Activated CD4-positive, alpha-beta T cell treated with anti-CD3 and anti-CD28 coated beads for 36 hours (primary cell): ENCODE measurements around the gene OPALIN. TPM values are rescaled to one million over a fixed set of nuclear protein-coding genes. Genes with fewer than 3 reads are reported as not detected.
A peak's percentile ranks its signal among the peaks of the same experiment; 100 is the strongest.

Experiments
- ATAC-seq: fragments of 200-7000 bp; cut with Tn5 transposase; one replicate; pipeline ENCODE4 v1.10.0; 2021; ENCODE audit warnings: mild to moderate bottlenecking, moderate library complexity
- CTCF ChIA-PET: fragments of 350-600 bp; sonication (Branson Sonifier 250); formaldehyde crosslinking; loops from one replicate; lab custom pipeline; 2021; ENCODE audit warnings: antibody characterized with exemption; lab: Charles Lee
- POLR2A ChIA-PET: fragments of 350-600 bp; sonication (Branson Sonifier 250); formaldehyde crosslinking; loops from one replicate; lab custom pipeline; 2021; ENCODE audit warnings: antibody characterized with exemption, inconsistent platforms; lab: Charles Lee
- DNase-seq: peaks from one replicate; pipeline ENCODE4 v3.0.0-alpha.2; 2020
- H3K27ac Mint-ChIP-seq: one replicate; pipeline ENCODE4 v1.8.0; 2021; ENCODE audit warnings: mixed read lengths
- H3K27me3 Mint-ChIP-seq: one replicate; pipeline ENCODE4 v1.8.0; 2021; ENCODE audit warnings: mixed read lengths
- H3K36me3 Mint-ChIP-seq: one replicate; pipeline ENCODE4 v1.8.0; 2021; ENCODE audit warnings: low read depth, mixed read lengths
- H3K4me1 Mint-ChIP-seq: one replicate; pipeline ENCODE4 v1.8.0; 2021; ENCODE audit warnings: mixed read lengths
- H3K4me3 Mint-ChIP-seq: one replicate; pipeline ENCODE4 v1.8.0; 2021; ENCODE audit warnings: mild to moderate bottlenecking, moderate library complexity, mixed read lengths
- H3K9me3 Mint-ChIP-seq: one replicate; pipeline ENCODE4 v1.8.0; 2021; ENCODE audit warnings: low read depth, mixed read lengths
- intact Hi-C, 2 experiments: fragments of 100-400 bp; cut with DNase I in 1 of 2; cut with micrococcal nuclease in 1 of 2; formaldehyde crosslinking; loops; one replicate each; pipeline versions ENCODE4 v1.14.2 to v1.15.1; 2022 to 2024; cut with DNase I, micrococcal nuclease
- total RNA-seq, 2 experiments: library from RNA; stranded (reverse); gene quantifications; one replicate each; pipeline ENCODE4 v1.2.3, GENCODE V29; 2021

OPALIN gene
- not detected for total RNA-seq

- ATAC-seq (no peak), DNase-seq (no peak)
- H3K4me1 Mint-ChIP-seq: no peaks in the 10 kb centered on the region
- ChIA-PET POLR2A (no interaction called here), CTCF (interaction anchor here (3.3 kb wide), 1 partner anchor 13 kb away, joined by 18 read pairs; no protein-coding TSS in a partner anchor)
- no peaks in the 10 kb centered on the region for H3K36me3 Mint-ChIP-seq
- intact Hi-C loops: no loop called here
- H3K4me3 Mint-ChIP-seq: no peak within 1 kb of the TSS
- peaks cover 8% of the 10 kb centered on the region for H3K27me3 Mint-ChIP-seq
- H3K27ac Mint-ChIP-seq: no peak within 1 kb of the TSS
- no peaks in the 10 kb centered on the region for H3K9me3 Mint-ChIP-seq
Measured at GRCh38 chr10:96358851-96359540, at the start of gene OPALIN. TSS of gene OPALIN (minus strand) at chr10:96359002. CDS start at chr10:96358896, 106 bp downstream.

- DNase-seq (no peak), ATAC-seq (no peak)
- Mint-ChIP-seq H3K36me3 (no peaks in the 10 kb centered on the region), H3K9me3 (no peaks in the 10 kb centered on the region), H3K27ac (no peak overlapping the region), H3K4me3 (no peak overlapping the region), H3K27me3 (peaks cover 18% of the 10 kb centered on the region), H3K4me1 (no peaks in the 10 kb centered on the region)
- ChIA-PET POLR2A (no interaction called here), CTCF (interaction anchor here (1.2 kb wide), 1 partner anchor 11 kb away, joined by 3 read pairs; no protein-coding TSS in a partner anchor)
- intact Hi-C loops: no loop called here
Measured at GRCh38 chr10:96408201-96408600, 49.4 kb upstream of the OPALIN start.

GRCh38 chr10:96407560-96408069 lies 48.8 kb upstream of the OPALIN start:
- Mint-ChIP-seq H3K27me3 (peaks cover 17% of the 10 kb centered on the region), H3K36me3 (no peaks in the 10 kb centered on the region), H3K27ac (no peak overlapping the region), H3K4me3 (no peak overlapping the region), H3K9me3 (no peaks in the 10 kb centered on the region), H3K4me1 (no peaks in the 10 kb centered on the region)
- DNase-seq (no peak), ATAC-seq (no peak)
- CTCF ChIA-PET: interaction anchor here (1.2 kb wide), 1 partner anchor 11 kb away, joined by 3 read pairs; no protein-coding TSS in a partner anchor
- POLR2A ChIA-PET: no interaction called here
- intact Hi-C loops: no loop called here

GRCh38 chr10:96406091-96406490 lies 47.3 kb upstream of the OPALIN start:
- no peaks in the 10 kb centered on the region for H3K4me1 Mint-ChIP-seq
- no peaks in the 10 kb centered on the region for H3K9me3 Mint-ChIP-seq
- no peak for ATAC-seq
- no peaks in the 10 kb centered on the region for H3K36me3 Mint-ChIP-seq
- no peak overlapping the region for H3K27ac Mint-ChIP-seq
- DNase-seq: no peak
- H3K4me3 Mint-ChIP-seq: no peak overlapping the region
- intact Hi-C loops: no loop called here
- ChIA-PET CTCF (interaction anchor here (0.9 kb wide), 1 partner anchor 10 kb away, joined by 4 read pairs; no protein-coding TSS in a partner anchor), POLR2A (no interaction called here)
- H3K27me3 Mint-ChIP-seq: peaks cover 12% of the 10 kb centered on the region

- no peak for DNase-seq
- Mint-ChIP-seq H3K27ac (no peak overlapping the region), H3K9me3 (no peaks in the 10 kb centered on the region), H3K4me3 (no peak overlapping the region), H3K27me3 (peaks cover 10% of the 10 kb centered on the region), H3K4me1 (no peaks in the 10 kb centered on the region), H3K36me3 (no peaks in the 10 kb centered on the region)
- POLR2A ChIA-PET: no interaction called here
- ATAC-seq: no peak
- intact Hi-C loops: no loop called here
- CTCF ChIA-PET: interaction anchor here (0.7 kb wide), 1 partner anchor 61 kb away, joined by 4 read pairs; no protein-coding TSS in a partner anchor
Measured at GRCh38 chr10:96402417-96403305, 43.9 kb upstream of the OPALIN start.

- ATAC-seq: no peak
- CTCF ChIA-PET: interaction anchor here (0.8 kb wide), 1 partner anchor 26 kb away, joined by 3 read pairs; no protein-coding TSS in a partner anchor
- POLR2A ChIA-PET: interaction anchor here (0.7 kb wide), 1 partner anchor 138 kb away, joined by 3 read pairs; no protein-coding TSS in a partner anchor
- Mint-ChIP-seq H3K27ac (no peak overlapping the region), H3K9me3 (no peaks in the 10 kb centered on the region), H3K4me3 (no peak overlapping the region), H3K36me3 (no peaks in the 10 kb centered on the region), H3K4me1 (no peaks in the 10 kb centered on the region), H3K27me3 (peaks cover 6% of the 10 kb centered on the region)
- no peak for DNase-seq
- intact Hi-C loops: no loop called here
Measured at GRCh38 chr10:96401036-96401435, 42.2 kb upstream of the OPALIN start.

- ChIA-PET POLR2A (interaction anchor here (0.7 kb wide), 1 partner anchor 138 kb away, joined by 3 read pairs; no protein-coding TSS in a partner anchor), CTCF (no interaction called here)
- ATAC-seq (no peak), DNase-seq (no peak)
- Mint-ChIP-seq H3K4me3 (no peak overlapping the region), H3K27me3 (peaks cover 6% of the 10 kb centered on the region), H3K9me3 (no peaks in the 10 kb centered on the region), H3K4me1 (no peaks in the 10 kb centered on the region), H3K27ac (no peak overlapping the region), H3K36me3 (no peaks in the 10 kb centered on the region)
- intact Hi-C loops: no loop called here
Measured at GRCh38 chr10:96400465-96400864, 41.7 kb upstream of the OPALIN start.

GRCh38 chr10:96397902-96398301 lies 39.1 kb upstream of the OPALIN start:
- intact Hi-C loops: loop anchor here (2.0 to 10.0 kb wide), 5 partner anchors 243 to 629 kb away; partner anchors contain the start of genes LCOR (in 1 of the 2) and PIK3AP1 (in 1 of the 2)
- ChIA-PET CTCF (no interaction called here), POLR2A (no interaction called here)
- DNase-seq (no peak), ATAC-seq (no peak)
- H3K9me3 Mint-ChIP-seq: no peaks in the 10 kb centered on the region
- H3K27ac Mint-ChIP-seq: no peak overlapping the region
- H3K36me3 Mint-ChIP-seq: no peaks in the 10 kb centered on the region
- no peaks in the 10 kb centered on the region for H3K4me1 Mint-ChIP-seq
- peaks cover 4% of the 10 kb centered on the region for H3K27me3 Mint-ChIP-seq
- no peak overlapping the region for H3K4me3 Mint-ChIP-seq

GRCh38 chr10:96395931-96396877 lies 37.4 kb upstream of the OPALIN start:
- DNase-seq (peak; percentile 82), ATAC-seq (peak; percentile 85)
- no peaks in the 10 kb centered on the region for H3K36me3 Mint-ChIP-seq
- ChIA-PET POLR2A (no interaction called here), CTCF (interaction anchor here (0.6 to 1.8 kb wide), 16 partner anchors 10 to 953 kb away, joined by 3 to 7 read pairs (median 4); no protein-coding TSS in a partner anchor)
- intact Hi-C loops: loop anchor here (1.0 to 10.0 kb wide), 9 partner anchors 21 to 631 kb away; partner anchors contain the start of genes LCOR (in 1 of the 2) and PIK3AP1 (in 1 of the 2)
- peak overlapping the region; percentile 18 for H3K4me3 Mint-ChIP-seq
- H3K27me3 Mint-ChIP-seq: peaks cover 4% of the 10 kb centered on the region
- H3K9me3 Mint-ChIP-seq: no peaks in the 10 kb centered on the region
- H3K4me1 Mint-ChIP-seq: no peaks in the 10 kb centered on the region
- no peak overlapping the region for H3K27ac Mint-ChIP-seq

- no peak overlapping the region for H3K27ac Mint-ChIP-seq
- no peaks in the 10 kb centered on the region for H3K9me3 Mint-ChIP-seq
- POLR2A ChIA-PET: no interaction called here
- no peaks in the 10 kb centered on the region for H3K36me3 Mint-ChIP-seq
- ATAC-seq: no peak
- DNase-seq: no peak
- H3K4me3 Mint-ChIP-seq: no peak overlapping the region
- H3K27me3 Mint-ChIP-seq: peaks cover 3% of the 10 kb centered on the region
- CTCF ChIA-PET: no interaction called here
- intact Hi-C loops: loop anchor here (10.0 kb wide), 2 partner anchors 334 to 444 kb away; partner anchors contain the start of genes LCOR (in 1 of the 2) and PIK3AP1 (in 1 of the 2)
- no peaks in the 10 kb centered on the region for H3K4me1 Mint-ChIP-seq
Measured at GRCh38 chr10:96390460-96390864, 31.7 kb upstream of the OPALIN start.
